ENCODE data around the gene KHDC3L. TPM values are rescaled to one million over a fixed set of nuclear protein-coding genes. Genes with fewer than 3 reads are reported as not detected.
"Not testable (repeated sequence)": the region's sequence is repeated elsewhere in the genome, so short reads cannot be mapped to it uniquely, and the experiment has no call there.

The KHDC3L gene
- polyA plus RNA-seq, 1 donor: not detected

DNA sequence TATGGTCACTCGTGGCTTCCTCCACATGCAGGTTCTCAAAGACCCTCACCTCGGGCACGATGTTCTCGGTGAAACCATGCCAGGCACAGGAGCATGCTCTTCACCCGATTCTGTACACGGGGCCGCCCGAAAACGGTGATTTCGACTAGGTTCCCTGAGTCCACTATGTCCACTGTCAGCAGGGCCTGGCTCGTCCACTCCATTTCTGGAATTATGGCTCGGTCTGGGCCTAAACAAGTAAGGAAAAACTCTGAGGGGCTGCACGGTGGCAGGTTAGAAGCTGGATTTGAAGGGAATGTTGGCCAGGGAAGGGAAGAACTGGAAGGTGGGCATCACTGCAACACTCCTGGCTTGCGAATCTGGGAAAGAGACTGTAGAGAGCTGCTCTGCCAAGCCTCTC is 6.7 kb downstream of the KHDC3L start:
- peaks cover 6% of the 10 kb centered on the region for H3K9me3 ChIP-seq (ENCODE audit: control insufficient read depth, low read depth, low read length)
- no peaks in the 10 kb centered on the region for H3K36me3 ChIP-seq (ENCODE audit: control insufficient read depth, insufficient read depth, low read length)
- peaks cover 2% of the 10 kb centered on the region for H3K27me3 ChIP-seq (ENCODE audit: control insufficient read depth, insufficient read depth, low read length)
- H3K27ac ChIP-seq (ENCODE audit: low read length): no peak overlapping the region
- WGBS (ENCODE audit: insufficient coverage, low lambda C conversion rate): 100% methylated on average over 1 of the region's 14 CpGs
- no peak for DNase-seq
- no peaks in the 10 kb centered on the region for H3K4me1 ChIP-seq (ENCODE audit: control insufficient read depth, insufficient read depth, low read length)
- no peak overlapping the region for H3K4me3 ChIP-seq (ENCODE audit: low read length)

DNA sequence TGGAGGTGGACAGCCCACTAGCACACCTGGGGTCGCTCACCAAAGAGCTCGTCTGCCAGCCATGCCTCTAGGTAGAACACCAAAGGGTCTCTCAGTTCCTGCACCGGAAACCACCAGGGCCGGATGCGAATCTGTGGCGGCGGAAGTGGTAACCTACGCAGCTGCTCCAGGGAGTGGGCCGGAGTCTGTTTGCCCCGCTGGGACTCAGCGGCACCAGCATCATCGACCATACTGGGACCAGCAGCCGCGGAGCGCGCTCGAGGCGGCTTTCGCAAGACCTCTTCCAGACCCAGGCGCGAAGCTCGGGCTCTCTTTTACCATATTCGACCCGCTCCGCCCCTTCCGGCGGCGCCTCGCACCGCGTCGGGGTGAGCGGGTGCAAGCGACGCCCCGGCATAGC is 7.1 kb downstream of the KHDC3L start, which contains the start of gene OOEP:
Gene OOEP (minus strand): TSS at position 335 of the 400 bp plus-strand sequence. CDS start 105 bp downstream, at position 230.
- no CpG with 5 or more reads among the region's 36 CpGs for WGBS (ENCODE audit: insufficient coverage, low lambda C conversion rate)
- Histone ChIP-seq H3K4me3 (ENCODE audit: low read length) (no peak within 1 kb of the TSS), H3K27ac (ENCODE audit: low read length) (no peak within 1 kb of the TSS), H3K9me3 (ENCODE audit: control insufficient read depth, low read depth, low read length) (peaks cover 6% of the 10 kb centered on the region), H3K4me1 (ENCODE audit: control insufficient read depth, insufficient read depth, low read length) (no peaks in the 10 kb centered on the region), H3K27me3 (ENCODE audit: control insufficient read depth, insufficient read depth, low read length) (peaks cover 2% of the 10 kb centered on the region), H3K36me3 (ENCODE audit: control insufficient read depth, insufficient read depth, low read length) (no peaks in the 10 kb centered on the region)
- no peak for DNase-seq

DNA sequence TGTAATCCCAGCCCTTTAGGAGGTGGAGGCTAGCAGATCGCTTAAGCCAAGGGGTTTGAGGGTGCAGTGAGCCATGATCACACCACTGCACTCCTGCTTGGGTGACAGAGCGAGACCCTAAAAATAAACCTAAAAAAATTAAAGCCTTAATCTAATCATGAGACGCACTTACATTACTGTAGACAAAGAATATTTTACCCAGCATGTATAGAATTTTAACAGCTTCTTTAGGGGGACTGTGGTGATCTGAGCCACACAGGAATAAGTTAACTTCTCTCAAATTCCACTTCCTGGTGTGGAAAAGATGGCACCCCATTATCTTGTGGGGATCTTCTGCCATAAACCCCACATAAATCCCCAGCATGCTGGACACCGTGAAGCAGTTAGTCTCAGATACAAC is 9.5 kb downstream of the KHDC3L start:
- no peak for DNase-seq
- Histone ChIP-seq H3K4me3 (ENCODE audit: low read length) (no peak overlapping the region), H3K27me3 (ENCODE audit: control insufficient read depth, insufficient read depth, low read length) (peaks cover 2% of the 10 kb centered on the region), H3K4me1 (ENCODE audit: control insufficient read depth, insufficient read depth, low read length) (no peaks in the 10 kb centered on the region), H3K36me3 (ENCODE audit: control insufficient read depth, insufficient read depth, low read length) (no peaks in the 10 kb centered on the region), H3K9me3 (ENCODE audit: control insufficient read depth, low read depth, low read length) (peaks cover 6% of the 10 kb centered on the region), H3K27ac (ENCODE audit: low read length) (no peak overlapping the region)
- WGBS (ENCODE audit: insufficient coverage, low lambda C conversion rate): no CpG with 5 or more reads among the region's 4 CpGs

DNA sequence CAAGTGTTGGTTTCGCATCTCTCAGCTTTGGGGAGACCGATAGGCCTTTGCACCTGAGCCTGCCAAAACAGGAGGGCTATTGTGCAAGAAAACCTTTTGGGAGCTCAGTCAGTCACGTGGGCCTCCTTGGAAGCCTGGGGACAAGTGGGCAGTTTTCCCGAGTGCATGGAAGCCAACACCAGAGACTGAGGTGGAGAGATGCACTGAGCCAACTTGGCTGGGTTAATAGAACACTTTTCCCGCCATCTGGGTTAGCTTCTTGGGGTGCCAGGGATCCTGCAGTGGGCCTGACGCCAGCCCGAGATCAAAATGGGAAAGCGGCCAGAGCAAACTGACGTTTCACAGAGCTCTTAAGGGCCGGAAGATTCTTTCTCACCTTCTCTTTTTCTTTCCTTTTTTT is 10.1 kb downstream of the KHDC3L start:
- DNase-seq: no peak
- Histone ChIP-seq H3K36me3 (ENCODE audit: control insufficient read depth, insufficient read depth, low read length) (no peaks in the 10 kb centered on the region), H3K27ac (ENCODE audit: low read length) (no peak overlapping the region), H3K4me1 (ENCODE audit: control insufficient read depth, insufficient read depth, low read length) (no peaks in the 10 kb centered on the region), H3K27me3 (ENCODE audit: control insufficient read depth, insufficient read depth, low read length) (peaks cover 2% of the 10 kb centered on the region), H3K9me3 (ENCODE audit: control insufficient read depth, low read depth, low read length) (peaks cover 6% of the 10 kb centered on the region), H3K4me3 (ENCODE audit: low read length) (no peak overlapping the region)
- WGBS (ENCODE audit: insufficient coverage, low lambda C conversion rate): 96% methylated on average over 4 of the region's 10 CpGs

DNA sequence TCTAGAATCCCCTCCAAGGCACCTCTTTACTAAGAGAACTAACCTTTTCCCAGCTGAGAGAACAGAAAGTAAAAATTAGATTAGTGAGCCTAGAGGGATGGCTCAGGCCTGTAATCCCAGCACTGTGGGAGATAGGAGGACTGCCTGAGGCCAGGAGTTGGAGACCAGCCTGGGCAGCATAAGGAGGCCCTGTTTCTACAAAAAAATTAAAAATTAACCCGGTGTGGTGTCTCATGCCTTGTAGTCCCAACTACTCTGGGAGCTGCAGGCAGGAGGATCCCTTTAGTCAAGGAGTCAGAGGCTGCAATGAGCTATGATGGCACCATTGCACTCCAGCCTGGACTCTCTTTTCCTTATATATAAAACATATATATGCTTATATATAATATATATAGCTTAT is 12.8 kb downstream of the KHDC3L start:
- H3K4me3 ChIP-seq (ENCODE audit: low read length): no peak overlapping the region
- H3K27ac ChIP-seq (ENCODE audit: low read length): no peak overlapping the region
- no peaks in the 10 kb centered on the region for H3K4me1 ChIP-seq (ENCODE audit: control insufficient read depth, insufficient read depth, low read length)
- H3K27me3 ChIP-seq (ENCODE audit: control insufficient read depth, insufficient read depth, low read length): no peaks in the 10 kb centered on the region
- no peaks in the 10 kb centered on the region for H3K36me3 ChIP-seq (ENCODE audit: control insufficient read depth, insufficient read depth, low read length)
- H3K9me3 ChIP-seq (ENCODE audit: control insufficient read depth, low read depth, low read length): peaks cover 3% of the 10 kb centered on the region
- whole genome bisulfite sequencing (ENCODE audit: insufficient coverage, low lambda C conversion rate): no CpG with 5 or more reads among the region's 1 CpG
- no peak for DNase-seq

DNA sequence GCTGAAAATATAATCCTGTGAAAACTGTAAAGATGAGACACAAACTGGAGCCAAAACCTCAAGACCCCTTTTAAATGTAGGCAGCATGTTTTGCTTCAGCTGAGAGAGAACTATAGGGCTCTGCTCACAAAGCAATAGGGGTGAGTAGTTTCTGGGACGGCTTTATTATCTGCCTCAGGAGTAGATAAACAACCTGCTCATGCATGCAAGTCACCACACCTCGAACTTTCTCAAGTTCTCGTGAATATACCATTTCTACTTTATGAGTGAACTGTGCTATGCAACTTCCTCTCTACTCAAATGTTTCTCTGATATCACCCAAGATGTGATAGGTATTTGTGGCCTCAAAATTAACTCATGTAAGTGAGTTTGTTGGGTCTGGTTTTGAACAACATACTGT is 14.8 kb downstream of the KHDC3L start:
- H3K4me3 ChIP-seq (ENCODE audit: low read length): no peak overlapping the region
- WGBS (ENCODE audit: insufficient coverage, low lambda C conversion rate): no CpG with 5 or more reads among the region's 3 CpGs
- H3K4me1 ChIP-seq (ENCODE audit: control insufficient read depth, insufficient read depth, low read length): no peaks in the 10 kb centered on the region
- no peaks in the 10 kb centered on the region for H3K9me3 ChIP-seq (ENCODE audit: control insufficient read depth, low read depth, low read length)
- DNase-seq: no peak
- no peaks in the 10 kb centered on the region for H3K36me3 ChIP-seq (ENCODE audit: control insufficient read depth, insufficient read depth, low read length)
- H3K27me3 ChIP-seq (ENCODE audit: control insufficient read depth, insufficient read depth, low read length): no peaks in the 10 kb centered on the region
- H3K27ac ChIP-seq (ENCODE audit: low read length): no peak overlapping the region

DNA sequence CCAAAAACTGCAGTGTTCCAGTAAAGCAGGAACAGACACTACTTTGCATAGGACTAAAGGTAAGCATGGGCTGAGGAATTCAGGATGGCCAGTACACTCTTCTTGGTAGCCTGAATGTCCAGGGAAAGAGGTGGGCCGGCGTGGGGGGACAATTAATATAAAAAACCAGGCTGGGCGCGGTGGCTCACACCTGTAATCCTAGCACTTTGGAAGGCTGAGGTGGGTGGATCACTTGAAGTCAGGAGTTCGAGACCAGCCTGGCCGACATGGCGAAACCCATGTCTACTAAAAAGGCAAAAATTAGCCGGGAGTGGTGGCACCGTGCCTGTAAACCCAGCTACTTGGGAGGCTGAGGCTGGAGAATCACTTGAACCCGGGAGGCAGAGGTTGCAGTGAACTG is 19.1 kb downstream of the KHDC3L start:
- H3K4me3 ChIP-seq (ENCODE audit: low read length); H3K4me1 ChIP-seq (ENCODE audit: control insufficient read depth, insufficient read depth, low read length); H3K36me3 ChIP-seq (ENCODE audit: control insufficient read depth, insufficient read depth, low read length); H3K9me3 ChIP-seq (ENCODE audit: control insufficient read depth, low read depth, low read length); H3K27ac ChIP-seq (ENCODE audit: low read length); DNase-seq; H3K27me3 ChIP-seq (ENCODE audit: control insufficient read depth, insufficient read depth, low read length): not testable (repeated sequence)
- WGBS (ENCODE audit: insufficient coverage, low lambda C conversion rate): no CpG with 5 or more reads among the region's 10 CpGs

DNA sequence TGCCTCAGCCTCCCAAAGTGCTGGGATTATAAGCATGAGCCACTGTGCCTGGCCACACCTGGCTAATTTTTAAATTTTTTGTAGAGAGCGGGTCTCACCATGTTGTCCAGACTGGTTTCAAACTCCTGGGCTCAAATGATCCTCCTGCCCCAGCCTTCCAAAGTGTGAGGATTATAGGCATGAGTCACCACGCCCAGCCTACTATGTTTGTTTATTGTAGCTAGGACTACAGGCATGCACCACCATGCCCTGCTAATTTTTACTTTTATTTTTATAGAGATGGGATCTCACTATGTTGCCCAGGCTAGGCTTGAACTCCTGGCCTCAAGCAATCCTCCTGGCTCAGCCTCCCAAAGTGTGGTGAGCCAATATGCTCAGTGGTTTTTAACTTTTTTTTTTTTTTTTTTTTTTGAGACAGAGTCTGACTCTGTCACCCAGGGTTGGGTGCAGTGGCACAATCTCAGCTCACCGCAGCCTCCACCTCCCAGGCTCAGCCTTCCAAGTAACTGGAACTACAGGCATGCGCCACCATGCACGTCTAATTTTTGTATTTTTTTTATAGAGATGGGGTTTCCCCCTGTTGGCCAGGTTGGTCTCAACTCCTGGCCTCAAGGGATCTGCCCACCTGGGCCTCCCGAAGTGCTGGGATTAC is 20.1 kb downstream of the KHDC3L start:
- no peaks in the 10 kb centered on the region for H3K36me3 ChIP-seq (ENCODE audit: control insufficient read depth, insufficient read depth, low read length)
- no peaks in the 10 kb centered on the region for H3K9me3 ChIP-seq (ENCODE audit: control insufficient read depth, low read depth, low read length)
- no peak overlapping the region for H3K27ac ChIP-seq (ENCODE audit: low read length)
- H3K27me3 ChIP-seq (ENCODE audit: control insufficient read depth, insufficient read depth, low read length): no peaks in the 10 kb centered on the region
- WGBS (ENCODE audit: insufficient coverage, low lambda C conversion rate): no CpG with 5 or more reads among the region's 6 CpGs
- no peak for DNase-seq
- no peak overlapping the region for H3K4me3 ChIP-seq (ENCODE audit: low read length)
- no peaks in the 10 kb centered on the region for H3K4me1 ChIP-seq (ENCODE audit: control insufficient read depth, insufficient read depth, low read length)

DNA sequence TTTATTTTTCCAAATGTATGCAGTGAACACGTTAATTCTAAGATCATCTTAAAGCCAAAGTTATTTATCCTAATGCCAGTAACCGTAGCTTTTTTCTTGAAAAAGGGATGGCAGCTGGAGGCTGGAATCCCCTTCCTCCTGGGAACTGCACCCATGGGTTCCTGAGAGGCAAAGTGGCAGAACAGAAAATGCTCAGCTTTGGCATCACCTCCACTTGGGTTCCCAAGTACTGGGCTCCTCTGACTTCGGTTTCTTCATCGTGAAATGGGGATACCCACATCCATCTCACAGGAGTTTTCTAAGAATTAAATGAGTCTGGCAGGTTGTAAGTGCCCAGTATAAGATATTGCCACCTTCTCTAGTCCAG is 26.0 kb downstream of the KHDC3L start:
- H3K36me3 ChIP-seq (ENCODE audit: control insufficient read depth, insufficient read depth, low read length): no peaks in the 10 kb centered on the region
- WGBS (ENCODE audit: insufficient coverage, low lambda C conversion rate): no CpG with 5 or more reads among the region's 4 CpGs
- no peaks in the 10 kb centered on the region for H3K27me3 ChIP-seq (ENCODE audit: control insufficient read depth, insufficient read depth, low read length)
- H3K4me1 ChIP-seq (ENCODE audit: control insufficient read depth, insufficient read depth, low read length): no peaks in the 10 kb centered on the region
- no peak overlapping the region for H3K27ac ChIP-seq (ENCODE audit: low read length)
- H3K9me3 ChIP-seq (ENCODE audit: control insufficient read depth, low read depth, low read length): no peaks in the 10 kb centered on the region
- DNase-seq: no peak
- peak overlapping the region; percentile 48 for H3K4me3 ChIP-seq (ENCODE audit: low read length)

DNA sequence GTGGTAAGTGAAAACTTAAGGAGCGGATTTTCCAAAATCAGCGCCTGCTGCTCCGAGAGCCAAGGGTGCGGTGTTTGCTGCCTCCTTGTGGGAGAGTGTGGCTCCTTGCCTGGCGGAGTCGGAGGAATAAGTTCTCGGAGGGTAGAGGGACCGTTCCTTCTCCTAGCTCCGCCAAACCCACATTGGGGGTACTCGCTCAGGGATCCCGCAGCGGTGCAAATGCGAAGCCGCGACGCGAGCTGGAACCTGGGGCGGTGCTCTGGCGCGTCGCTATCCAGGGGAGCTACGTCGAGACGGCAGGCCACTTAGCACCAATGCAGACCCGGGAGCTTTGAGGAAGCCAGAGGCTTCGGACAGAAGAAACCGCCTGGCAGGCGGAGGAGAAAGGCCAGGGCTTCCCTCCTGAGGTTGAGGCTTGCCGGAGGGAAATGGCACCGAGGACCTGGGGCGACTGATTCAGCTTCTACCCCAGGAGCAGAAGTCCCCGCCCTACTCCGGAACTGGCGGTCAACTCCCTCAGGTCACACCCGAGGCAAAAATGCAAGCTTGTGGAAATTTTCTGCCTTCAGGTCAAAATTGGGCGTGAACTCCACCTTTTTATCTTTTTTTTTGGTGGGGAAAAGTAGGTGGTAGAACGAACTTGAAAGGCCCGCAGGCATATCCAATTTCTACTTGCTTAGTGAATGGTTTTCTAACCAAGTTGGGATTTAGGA is 26.5 kb downstream of the KHDC3L start:
- no peaks in the 10 kb centered on the region for H3K36me3 ChIP-seq (ENCODE audit: control insufficient read depth, insufficient read depth, low read length)
- H3K4me3 ChIP-seq (ENCODE audit: low read length): peak overlapping the region; percentile 48
- no peaks in the 10 kb centered on the region for H3K27me3 ChIP-seq (ENCODE audit: control insufficient read depth, insufficient read depth, low read length)
- H3K27ac ChIP-seq (ENCODE audit: low read length): no peak overlapping the region
- peak; percentile 4 to 60 for DNase-seq
- WGBS (ENCODE audit: insufficient coverage, low lambda C conversion rate): no CpG with 5 or more reads among the region's 38 CpGs
- no peaks in the 10 kb centered on the region for H3K9me3 ChIP-seq (ENCODE audit: control insufficient read depth, low read depth, low read length)
- no peaks in the 10 kb centered on the region for H3K4me1 ChIP-seq (ENCODE audit: control insufficient read depth, insufficient read depth, low read length)

DNA sequence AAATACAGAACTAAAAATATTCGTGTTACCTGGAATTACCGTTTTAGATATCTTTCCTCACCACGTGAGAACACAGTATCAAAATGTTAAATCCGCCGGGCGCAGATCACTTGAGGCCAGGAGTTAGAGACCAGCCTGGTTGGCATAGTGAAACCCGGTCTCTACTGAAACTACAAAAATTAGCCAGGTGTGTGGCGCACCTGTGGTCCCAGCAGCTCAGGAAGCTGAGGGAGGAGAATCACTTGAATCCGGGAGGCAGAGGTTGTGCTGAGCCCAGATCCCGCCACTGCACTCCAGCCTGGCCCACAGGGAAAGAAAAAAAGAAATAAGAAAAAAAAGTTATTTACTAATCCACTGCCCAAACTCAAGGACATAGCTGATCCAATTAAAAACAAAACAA is 27.4 kb downstream of the KHDC3L start:
- H3K4me1 ChIP-seq (ENCODE audit: control insufficient read depth, insufficient read depth, low read length): no peaks in the 10 kb centered on the region
- H3K9me3 ChIP-seq (ENCODE audit: control insufficient read depth, low read depth, low read length): peaks cover 3% of the 10 kb centered on the region
- WGBS (ENCODE audit: insufficient coverage, low lambda C conversion rate): 83% methylated on average over 3 of the region's 10 CpGs
- no peak overlapping the region for H3K4me3 ChIP-seq (ENCODE audit: low read length)
- no peaks in the 10 kb centered on the region for H3K36me3 ChIP-seq (ENCODE audit: control insufficient read depth, insufficient read depth, low read length)
- H3K27ac ChIP-seq (ENCODE audit: low read length): no peak overlapping the region
- DNase-seq: no peak
- no peaks in the 10 kb centered on the region for H3K27me3 ChIP-seq (ENCODE audit: control insufficient read depth, insufficient read depth, low read length)

All from large intestine (tissue), 3 donors.